GM12878 (cell line): ENCODE data around the gene GTF3C1. TPM values are rescaled to one million over a fixed set of nuclear protein-coding genes. Genes with fewer than 3 reads are reported as not detected.

Experiments
- ATAC-seq: fragments of 200-7000 bp; cut with Tn5 transposase; 3 replicates; pipeline ENCODE4 v1.9.1; 2020; ENCODE audit warnings: mild to moderate bottlenecking, moderate library complexity
- BruUV-seq: library from RNA; stranded (reverse); fragments of 400-500 nt; replicated peaks from 2 replicates; lab custom pipeline; 2021; lab: Mats Ljungman, UMichigan
- CTCF ChIA-PET: fragments of 300-600 bp; sonication (Branson Sonifier 250); formaldehyde crosslinking; extraction: SDS; loops from one replicate; lab custom pipeline; 2021; ENCODE audit warnings: inconsistent platforms; lab: Yijun Ruan, JAX
- POLR2A ChIA-PET: fragments of 350-600 bp; formaldehyde crosslinking; extraction: SDS; loops from one replicate; lab custom pipeline; 2021; ENCODE audit warnings: inconsistent platforms; lab: Charles Lee
- RAD21 ChIA-PET: fragments of 300-600 bp; sonication (Branson Sonifier 250); formaldehyde crosslinking; loops from one replicate; lab custom pipeline; 2023; ENCODE audit warnings: antibody characterized with exemption; ENCODE audit not compliant: unreplicated experiment; lab: Charles Lee
- SMC1A ChIA-PET: fragments of 300-600 bp; sonication (Branson Sonifier 250); formaldehyde crosslinking; loops from one replicate; lab custom pipeline; 2023; ENCODE audit not compliant: unreplicated experiment, uncharacterized antibody; lab: Charles Lee
- DNase-seq: peaks from one replicate; pipeline ENCODE4 v3.0.0-alpha.2; 2011; ENCODE audit warnings: low read depth, low spot score
- FAIRE-seq: peaks from 3 replicates; lab custom pipeline; 2011; peaks lifted over from hg19 to GRCh38; lab: Jason Lieb, UNC
- H2AFZ ChIP-seq: 2 replicates; pipeline ENCODE4 v1.6.0; 2011; ENCODE audit warnings: low read depth, low read length, control low read depth; ENCODE audit not compliant: control insufficient read depth
- H3K27ac ChIP-seq: 2 replicates; pipeline ENCODE4 v1.5.1; 2011; ENCODE audit warnings: control low read depth; ENCODE audit not compliant: control insufficient read depth, insufficient read depth
- H3K27me3 ChIP-seq, 2 experiments: replicated peaks in 1 of 2; 2 replicates each; pipeline versions ENCODE4 v1.6.0 to v1.6.1; 2011; ENCODE audit warnings: low read length in 1 of 2; ENCODE audit not compliant: control insufficient read depth in 2 of 2, insufficient read depth in 2 of 2
- H3K36me3 ChIP-seq, 2 experiments: 2 replicates each; pipeline ENCODE4 v1.5.1; 2011; ENCODE audit warnings: low read length in 1 of 2; ENCODE audit not compliant: control insufficient read depth in 2 of 2, insufficient read depth in 2 of 2
- H3K4me1 ChIP-seq: 2 replicates; pipeline ENCODE4 v1.6.1; 2011; ENCODE audit warnings: mild to moderate bottlenecking, low read length, moderate library complexity, mixed read lengths; ENCODE audit not compliant: control insufficient read depth, insufficient read depth
- H3K4me2 ChIP-seq: 2 replicates; pipeline ENCODE4 v1.6.0; 2011; ENCODE audit warnings: control low read depth; ENCODE audit not compliant: control insufficient read depth, insufficient read depth
- H3K4me3 ChIP-seq: fragments of 200-600 bp; sonication (generic); 2 replicates; pipeline ENCODE4 v1.5.1; 2016
- H3K79me2 ChIP-seq: 2 replicates; pipeline ENCODE4 v1.6.0; 2011; ENCODE audit warnings: low read length; ENCODE audit not compliant: control insufficient read depth, insufficient read depth
- H3K9ac ChIP-seq: 2 replicates; pipeline ENCODE4 v1.8.0; 2011; ENCODE audit warnings: low read length, control low read depth, mixed read lengths; ENCODE audit not compliant: control insufficient read depth, insufficient read depth
- H3K9me3 ChIP-seq: replicated peaks from 3 replicates; pipeline ENCODE4 v1.5.1; 2011; ENCODE audit warnings: mild to moderate bottlenecking, low read length; ENCODE audit not compliant: control insufficient read depth, insufficient read depth
- H4K20me1 ChIP-seq: 2 replicates; pipeline ENCODE4 v1.6.0; 2011; ENCODE audit not compliant: control insufficient read depth, insufficient read depth
- BACH1 ChIP-seq: fragments of 450-650 bp; IDR thresholded peaks from 2 replicates; pipeline ENCODE4 v1.6.1; 2017; ENCODE audit warnings: mild to moderate bottlenecking, borderline replicate concordance
- CEBPB ChIP-seq, 2 experiments: fragments of 150-350 bp in 1 of 2; IDR thresholded peaks; 2 replicates each; pipeline ENCODE4 v1.6.1; 2012 to 2014; ENCODE audit warnings: low read depth in 2 of 2, low read length in 2 of 2, borderline replicate concordance in 1 of 2, inconsistent platforms in 1 of 2
- IKZF1 ChIP-seq: fragments of 450-650 bp; conservative IDR thresholded peaks from 2 replicates; pipeline ENCODE4 v1.6.1; 2017; ENCODE audit warnings: antibody characterized with exemption, mild to moderate bottlenecking
- IKZF2 ChIP-seq, 2 experiments: fragments of 450-650 bp; IDR thresholded peaks; 2 replicates each; pipeline ENCODE4 v1.6.1; 2017; ENCODE audit warnings: mild to moderate bottlenecking in 2 of 2, moderate library complexity in 2 of 2
- MXI1 ChIP-seq: fragments of 150-350 bp; IDR thresholded peaks from 2 replicates; pipeline ENCODE4 v1.6.1; 2011; ENCODE audit warnings: low read depth, mild to moderate bottlenecking, inconsistent platforms, low read length, improper control_type of control experiment
- MYB ChIP-seq: fragments of 150-350 bp; IDR thresholded peaks from 2 replicates; pipeline ENCODE4 v1.6.1; 2014; ENCODE audit warnings: mild to moderate bottlenecking, low read depth, low read length, borderline replicate concordance
- NFIC ChIP-seq: IDR thresholded peaks from 2 replicates; pipeline ENCODE4 v1.6.1; 2012; ENCODE audit warnings: low read depth, mild to moderate bottlenecking, inconsistent platforms, low read length, moderate library complexity
- PML ChIP-seq: IDR thresholded peaks from 2 replicates; pipeline ENCODE4 v1.6.1; 2012; ENCODE audit warnings: low read length, inconsistent platforms
- POU2F2 ChIP-seq: IDR thresholded peaks from 3 replicates; pipeline ENCODE4 v1.6.1; 2011; ENCODE audit warnings: low read depth, mild to moderate bottlenecking, low read length, borderline replicate concordance
- RAD21 ChIP-seq: IDR thresholded peaks from 2 replicates; pipeline ENCODE4 v1.6.1; 2011; ENCODE audit warnings: mild to moderate bottlenecking, low read depth, low read length, moderate library complexity; ENCODE audit not compliant: insufficient read depth
- RCOR1 ChIP-seq: conservative IDR thresholded peaks from 2 replicates; pipeline ENCODE4 v1.6.1; 2012; ENCODE audit warnings: low read depth, low read length, improper control_type of control experiment
- ZNF24 ChIP-seq: fragments of 450-650 bp; IDR thresholded peaks from 2 replicates; pipeline ENCODE4 v1.6.1; 2017; ENCODE audit warnings: antibody characterized with exemption, mild to moderate bottlenecking
- WGBS: methylation state at CpG from one replicate; pipeline ENCODE4 v1.1.6; 2016; ENCODE audit warnings: low lambda C conversion rate; ENCODE audit not compliant: insufficient replicate concordance, insufficient coverage; ENCODE audit errors: missing lambda C conversion rate; 5-methylcytosine and 5-hydroxymethylcytosine counted together
- in situ Hi-C: fragments of 300-500 bp; cut with MboI; formaldehyde crosslinking; loops from 9 replicates; pipeline ENCODE4 v1.14.3; 2018; ENCODE audit warnings: mixed read lengths
- intact Hi-C: fragments of 100-400 bp; cut with micrococcal nuclease; formaldehyde crosslinking; loops from one replicate; pipeline ENCODE4 v1.14.2; 2022; ENCODE audit not compliant: unreplicated experiment
- polyA plus RNA-seq, 11 experiments: library from polyadenylated mRNA; depleted of rRNA in 4 of 11; unstranded in 6 of 11; stranded (reverse) in 5 of 11; fragments of >200 nt; fragmentation: Nextera tagmentation in 4 of 11; fragmentation: Illumina TruSeq in 1 of 11; extraction: Ambion mirVana in 4 of 11; extraction: Trizol in 1 of 11; gene quantifications; 1 replicate in 1 of 11; 2 replicates in 10 of 11; pipeline versions ENCODE4 v1.2.1 to v1.2.3, GENCODE V29; 2011 to 2016; ENCODE audit warnings: inconsistent platforms in 2 of 11, missing spikeins in 2 of 11, low read depth in 1 of 11
- total RNA-seq, 4 experiments: library from RNA; depleted of rRNA in 3 of 4; stranded (reverse); fragments of >200 nt in 3 of 4; fragmentation: Illumina TruSeq in 1 of 4; extraction: Trizol in 1 of 4; gene quantifications; 2 replicates each; pipeline versions ENCODE4 v1.2.1 to v1.2.3, GENCODE V29; 2013 to 2021
- TF ChIP-seq, protein P1 (sequence below): fragments of 450-650 bp; IDR thresholded peaks from 2 replicates; pipeline ENCODE4 v1.6.1; 2014; ENCODE audit warnings: mild to moderate bottlenecking
- TF ChIP-seq, protein P2 (sequence below): fragments of 450-650 bp; IDR thresholded peaks from 2 replicates; pipeline ENCODE4 v1.6.1; 2018; ENCODE audit warnings: borderline replicate concordance, mild to moderate bottlenecking; ENCODE audit not compliant: partially characterized antibody

GTF3C1 gene
- total and polyA plus RNA-seq, 10 of the 15 experiments (the other 5 are each of a cell fraction or from before 2014, with no cell fraction given), result 0.98 to 60.9 (median 34.3) TPM

DNA sequence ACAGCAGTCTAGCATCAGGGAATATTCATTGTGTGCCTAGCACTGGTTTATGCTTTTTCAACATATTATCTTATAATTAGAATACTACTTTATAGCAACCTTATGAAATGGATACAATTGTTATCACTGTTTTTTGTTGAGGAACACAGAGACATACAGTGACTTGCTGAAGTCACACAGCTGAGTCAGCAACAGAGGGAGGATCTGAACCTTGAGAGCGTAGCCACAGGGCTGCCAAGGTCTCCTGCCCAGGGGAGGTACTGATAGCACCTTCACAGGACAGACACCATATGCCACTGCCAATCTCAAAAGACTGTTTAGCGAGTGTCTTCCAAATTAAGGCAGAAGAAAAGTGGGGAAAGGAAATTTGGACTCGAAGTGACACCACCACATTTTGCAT, 63.0 kb downstream of the GTF3C1 start:
- WGBS, result 76% methylated on average over 3 of the region's 3 CpGs
- Histone ChIP-seq H2AFZ (no peak overlapping the region), H3K27ac (no peak overlapping the region), H4K20me1 (no peaks in the 10 kb centered on the region), H3K27me3 (no peaks in the 10 kb centered on the region), H3K9ac (no peak overlapping the region), H3K4me2 (no peak overlapping the region), H3K4me3 (no peak overlapping the region), H3K4me1 (no peaks in the 10 kb centered on the region), H3K9me3 (no peaks in the 10 kb centered on the region), H3K36me3 (peaks cover 28 to 37% of the 10 kb centered on the region in 2 experiments), H3K79me2 (no peaks in the 10 kb centered on the region)
- ChIA-PET SMC1A (no interaction called here), RAD21 (no interaction called here), CTCF (no interaction called here), POLR2A (no interaction called here)
- intact Hi-C loops (no loop called here), in situ Hi-C loops (no loop called here)
- TF ChIP-seq MYB, result no peak
- no peak for TF ChIP-seq NFIC
- no TSS peak for BruUV-seq
- no peak for DNase-seq
- ATAC-seq, result no peak
- FAIRE-seq, result no peak

DNA sequence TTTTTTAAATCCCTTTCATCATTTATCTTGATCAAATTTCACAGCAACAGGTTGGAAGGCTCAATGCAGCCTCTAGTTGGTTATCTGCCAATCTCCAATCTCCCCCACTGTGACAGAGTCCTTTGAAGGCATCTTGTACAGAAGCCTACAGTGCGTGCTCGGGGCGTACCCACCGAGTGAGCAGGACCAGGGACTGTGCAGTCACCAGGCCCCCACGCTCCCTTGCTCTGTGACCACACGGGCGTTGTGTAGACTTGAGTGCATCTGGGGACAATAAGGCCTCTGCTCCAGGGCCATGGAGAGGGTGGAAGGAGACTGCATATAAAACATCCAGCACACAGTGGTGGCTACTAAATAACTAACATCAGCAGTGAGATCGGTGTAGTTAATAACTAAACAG, 63.4 kb downstream of the GTF3C1 start:
- FAIRE-seq, result no peak
- Histone ChIP-seq H3K27me3 (no peaks in the 10 kb centered on the region), H3K9ac (no peak overlapping the region), H3K27ac (no peak overlapping the region), H3K4me2 (no peak overlapping the region), H3K9me3 (no peaks in the 10 kb centered on the region), H3K36me3 (peaks cover 32 to 40% of the 10 kb centered on the region in 2 experiments), H3K79me2 (no peaks in the 10 kb centered on the region), H3K4me1 (no peaks in the 10 kb centered on the region), H2AFZ (no peak overlapping the region), H3K4me3 (no peak overlapping the region), H4K20me1 (no peaks in the 10 kb centered on the region)
- CTCF ChIA-PET, result interaction anchor here (0.7 kb wide), 1 partner anchor 368 kb away, joined by 3 read pairs; no protein-coding TSS in a partner anchor
- intact Hi-C loops (no loop called here), in situ Hi-C loops (no loop called here)
- POLR2A ChIA-PET, result no interaction called here
- SMC1A ChIA-PET, result no interaction called here
- no peak for ATAC-seq
- TF ChIP-seq IKZF2 (IDR thresholded peaks at IDR 0.05), result no peak
- TF ChIP-seq MXI1, result no peak
- TF ChIP-seq, protein P1, sequence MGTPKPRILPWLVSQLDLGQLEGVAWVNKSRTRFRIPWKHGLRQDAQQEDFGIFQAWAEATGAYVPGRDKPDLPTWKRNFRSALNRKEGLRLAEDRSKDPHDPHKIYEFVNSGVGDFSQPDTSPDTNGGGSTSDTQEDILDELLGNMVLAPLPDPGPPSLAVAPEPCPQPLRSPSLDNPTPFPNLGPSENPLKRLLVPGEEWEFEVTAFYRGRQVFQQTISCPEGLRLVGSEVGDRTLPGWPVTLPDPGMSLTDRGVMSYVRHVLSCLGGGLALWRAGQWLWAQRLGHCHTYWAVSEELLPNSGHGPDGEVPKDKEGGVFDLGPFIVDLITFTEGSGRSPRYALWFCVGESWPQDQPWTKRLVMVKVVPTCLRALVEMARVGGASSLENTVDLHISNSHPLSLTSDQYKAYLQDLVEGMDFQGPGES, result no peak
- TF ChIP-seq IKZF1, result no peak
- TF ChIP-seq, protein P2, sequence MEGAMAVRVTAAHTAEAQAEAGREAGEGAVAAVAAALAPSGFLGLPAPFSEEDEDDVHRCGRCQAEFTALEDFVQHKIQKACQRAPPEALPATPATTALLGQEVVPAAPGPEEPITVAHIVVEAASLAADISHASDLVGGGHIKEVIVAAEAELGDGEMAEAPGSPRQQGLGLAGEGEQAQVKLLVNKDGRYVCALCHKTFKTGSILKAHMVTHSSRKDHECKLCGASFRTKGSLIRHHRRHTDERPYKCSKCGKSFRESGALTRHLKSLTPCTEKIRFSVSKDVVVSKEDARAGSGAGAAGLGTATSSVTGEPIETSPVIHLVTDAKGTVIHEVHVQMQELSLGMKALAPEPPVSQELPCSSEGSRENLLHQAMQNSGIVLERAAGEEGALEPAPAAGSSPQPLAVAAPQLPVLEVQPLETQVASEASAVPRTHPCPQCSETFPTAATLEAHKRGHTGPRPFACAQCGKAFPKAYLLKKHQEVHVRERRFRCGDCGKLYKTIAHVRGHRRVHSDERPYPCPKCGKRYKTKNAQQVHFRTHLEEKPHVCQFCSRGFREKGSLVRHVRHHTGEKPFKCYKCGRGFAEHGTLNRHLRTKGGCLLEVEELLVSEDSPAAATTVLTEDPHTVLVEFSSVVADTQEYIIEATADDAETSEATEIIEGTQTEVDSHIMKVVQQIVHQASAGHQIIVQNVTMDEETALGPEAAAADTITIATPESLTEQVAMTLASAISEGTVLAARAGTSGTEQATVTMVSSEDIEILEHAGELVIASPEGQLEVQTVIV, result no peak
- no peak for TF ChIP-seq CEBPB (IDR thresholded peaks at IDR 0.05; ENCODE audit: borderline replicate concordance in 1 of 2, low read depth in 2 of 2, low read length in 2 of 2)
- TF ChIP-seq ZNF24, result no peak
- TF ChIP-seq BACH1, result no peak
- no peak for TF ChIP-seq PML
- TF ChIP-seq RCOR1, result no peak
- no peak for TF ChIP-seq RAD21
- TF ChIP-seq POU2F2, result no peak
- no peak for DNase-seq
- RAD21 ChIA-PET, result no interaction called here
- no TSS peak for BruUV-seq
- WGBS, result over 99% methylated on average over 8 of the region's 8 CpGs
